ENCODE measurements around the gene MSRB2. TPM values are rescaled to one million over a fixed set of nuclear protein-coding genes. Genes with fewer than 3 reads are reported as not detected.

MSRB2 gene
- total and polyA plus RNA-seq, 2 of the 8 experiments (the other 6 are each of a cell fraction or from before 2014, with no cell fraction given): 11.0 to 13.9 TPM

DNA sequence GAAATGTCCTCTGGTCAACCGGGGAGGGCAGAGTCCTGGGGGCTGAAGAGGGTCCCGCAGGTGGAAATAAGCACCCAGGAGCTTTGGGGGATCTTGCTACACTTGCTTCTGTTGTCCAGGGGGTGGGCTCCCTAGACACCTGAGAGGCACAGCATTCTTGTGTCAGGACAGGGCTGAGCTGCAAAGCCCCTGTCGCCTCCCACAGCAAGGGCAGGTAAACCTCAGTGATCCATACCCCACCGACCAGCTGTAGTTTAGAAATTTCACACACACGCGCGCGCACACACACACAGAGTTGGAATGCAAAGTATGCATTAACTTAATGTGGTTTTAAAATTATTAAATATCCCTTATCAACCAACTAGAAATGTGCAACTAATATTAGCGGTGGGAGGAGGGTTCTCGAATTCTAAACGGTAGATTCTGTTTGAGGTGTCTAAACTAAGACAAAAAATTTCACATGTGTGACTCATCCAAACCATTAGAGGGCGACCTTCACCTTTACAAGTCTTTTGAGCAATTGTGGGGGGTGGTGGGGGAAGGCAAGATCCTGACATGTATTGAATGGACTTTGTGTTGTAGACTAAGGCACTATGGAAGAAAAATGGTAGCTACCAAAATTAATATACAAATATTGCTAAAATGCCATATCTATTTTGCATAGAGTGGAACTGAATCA, 62.5 kb downstream of the MSRB2 start (continued):
- TF ChIP-seq SIX5 (IDR thresholded peaks at IDR 0.05; ENCODE audit: low read depth, low read length) (no peak), MAFK (IDR thresholded peaks at IDR 0.05; ENCODE audit: low read depth, low read length) (no peak), SP4 (IDR thresholded peaks at IDR 0.05; ENCODE audit: low read length) (no peak), TAF7 (optimal IDR thresholded peaks at IDR 0.05; ENCODE audit: borderline replicate concordance, low read depth, low read length) (no peak), POLR2AphosphoS5 (IDR thresholded peaks at IDR 0.05; ENCODE audit: low read depth, low read length) (no peak), CREB1 (IDR thresholded peaks at IDR 0.05) (0 out of 2 replicates have a peak, but pooled peaks have one; percentile 20), TAF1 (IDR thresholded peaks at IDR 0.05; ENCODE audit: low read depth, low read length) (no peak), CHD2 (IDR thresholded peaks at IDR 0.05; ENCODE audit: low read length) (no peak)
